Measurements from ENCODE around the gene OR10T2.

GRCh38 chr1:158425027-158425426, 25.8 kb upstream of the OR10T2 start:
- TF ChIP-seq CTCF (conservative IDR thresholded peaks at IDR 0.05; ENCODE audit: low read depth, low read length) = no peak
- no peak for TF ChIP-seq EZH2 (IDR thresholded peaks at IDR 0.05; ENCODE audit: borderline replicate concordance, low read depth, low read length, poor library complexity, severe bottlenecking)
